ENCODE data around the gene NFAT5.
"Not testable (repeated sequence)": the region's sequence is repeated elsewhere in the genome, so short reads cannot be mapped to it uniquely, and the experiment has no call there.

NFAT5 gene

DNA sequence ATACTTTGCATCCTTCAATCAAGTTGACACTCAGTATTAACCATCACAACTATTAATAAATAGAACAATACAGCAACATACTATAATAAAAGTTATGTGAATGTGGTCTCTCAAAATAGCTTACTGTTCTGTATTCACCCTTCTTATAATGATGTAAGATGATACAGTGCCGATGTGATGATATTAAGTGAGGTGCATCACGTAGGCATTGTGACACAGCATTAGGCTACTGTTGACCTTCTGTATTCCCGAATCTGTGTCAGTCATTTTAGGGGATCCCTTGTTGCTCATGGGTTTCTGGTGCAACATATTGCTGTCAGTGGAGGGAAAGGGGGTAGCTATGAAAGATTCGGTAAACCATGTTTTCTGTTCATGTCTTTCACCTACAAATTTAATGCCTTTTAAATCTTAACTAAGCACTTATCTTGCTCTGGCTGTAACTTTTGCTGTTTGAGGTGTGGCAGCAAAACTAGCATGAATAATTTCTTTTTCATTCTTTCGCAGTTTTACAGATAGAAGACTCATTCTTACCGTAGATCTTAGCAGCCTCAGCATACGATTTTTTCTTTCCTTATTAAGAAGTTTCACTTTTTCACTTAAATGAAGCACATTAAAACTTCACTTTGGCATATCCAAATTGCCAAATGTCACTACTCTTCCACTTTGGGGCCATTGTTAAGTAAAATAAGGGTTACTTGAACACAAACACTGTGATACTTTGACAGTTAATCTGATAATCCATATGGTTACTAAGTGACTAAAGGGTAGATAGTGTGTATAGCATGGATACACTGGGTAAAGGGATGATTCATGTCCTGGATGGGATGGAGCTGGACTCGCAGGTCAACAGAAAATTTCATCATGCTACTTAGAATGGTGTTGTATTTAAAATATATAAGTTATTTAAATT, 29.6 kb downstream of the NFAT5 start:
- DNase-seq: no peak

DNA sequence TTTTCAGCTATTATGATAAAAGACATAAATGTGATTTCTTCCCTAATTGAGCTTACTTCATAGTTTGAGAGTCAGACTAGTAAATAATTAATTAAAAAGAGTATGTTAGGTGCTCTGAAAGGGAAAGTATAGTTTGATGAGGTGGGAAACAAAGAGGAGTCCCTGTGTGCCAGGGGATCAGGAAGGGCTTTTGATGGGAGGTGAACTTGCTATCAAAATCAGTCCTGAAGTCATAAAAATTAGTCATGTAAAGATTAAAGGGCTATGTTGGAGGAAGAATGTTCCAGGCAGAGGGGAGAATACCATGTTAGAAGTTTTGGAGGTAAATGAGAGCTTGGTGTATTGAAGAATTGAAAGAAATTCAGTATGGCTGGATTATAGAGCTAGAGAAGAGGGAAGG, 31.0 kb downstream of the NFAT5 start:
- no peak for DNase-seq

DNA sequence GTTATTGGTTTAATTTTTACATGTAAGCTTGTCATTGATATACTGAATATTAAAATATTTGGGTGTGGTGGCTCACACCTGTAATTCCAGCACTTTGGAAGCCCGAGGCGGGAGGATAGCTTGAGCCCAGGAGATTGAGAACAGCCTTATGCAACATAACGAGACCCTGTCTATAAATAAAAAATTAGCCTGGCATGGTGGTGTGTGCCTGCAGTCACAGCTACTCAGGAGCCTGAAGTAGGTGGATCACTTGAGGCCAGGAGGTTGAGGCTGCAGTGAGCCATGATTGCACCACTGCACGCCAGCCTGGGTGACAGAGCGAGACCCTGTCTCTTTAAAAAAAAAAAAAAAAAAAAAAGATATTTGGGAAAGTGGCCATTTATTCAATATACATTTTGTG, 32.3 kb downstream of the NFAT5 start:
- DNase-seq: no peak

DNA sequence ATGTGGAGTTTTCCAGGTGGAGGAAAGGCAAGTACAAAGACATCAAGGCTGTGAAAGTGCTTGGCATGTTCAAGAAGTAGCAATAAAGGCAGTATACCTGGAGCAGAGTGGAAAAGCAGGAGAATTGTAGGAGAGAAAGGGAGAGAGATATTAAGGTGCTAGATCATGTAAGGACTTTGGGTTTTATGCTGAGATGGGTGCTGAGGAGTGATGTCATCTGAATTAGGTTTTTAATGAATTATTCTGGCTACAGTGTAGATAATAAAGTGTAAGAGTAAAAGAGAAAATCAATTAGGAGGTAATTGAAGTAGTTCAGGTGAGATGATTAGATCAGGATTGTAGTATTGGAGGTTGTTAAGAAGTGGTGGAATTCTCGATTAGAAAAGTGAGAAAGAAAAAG, 34.0 kb downstream of the NFAT5 start:
- DNase-seq: no peak

DNA sequence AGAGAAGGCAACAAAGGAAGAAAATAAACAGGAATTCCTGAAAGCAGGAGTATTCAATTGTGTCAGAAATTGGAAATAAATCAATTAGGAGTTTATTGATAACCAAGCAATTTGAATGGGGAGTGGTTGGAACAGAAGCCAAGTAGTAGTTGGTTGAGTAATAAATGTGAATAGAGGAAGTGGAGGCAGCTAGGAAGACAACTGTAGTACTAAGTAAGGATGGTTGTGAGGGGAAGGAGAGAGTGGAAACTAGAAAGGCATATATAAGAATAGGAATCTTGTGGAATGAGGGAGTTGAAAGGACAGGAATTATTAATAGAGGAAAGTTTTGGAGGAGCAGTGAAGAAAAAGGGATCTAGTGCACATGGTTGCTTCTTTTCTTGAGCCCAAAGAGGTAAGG, 34.4 kb downstream of the NFAT5 start:
- DNase-seq: no peak

DNA sequence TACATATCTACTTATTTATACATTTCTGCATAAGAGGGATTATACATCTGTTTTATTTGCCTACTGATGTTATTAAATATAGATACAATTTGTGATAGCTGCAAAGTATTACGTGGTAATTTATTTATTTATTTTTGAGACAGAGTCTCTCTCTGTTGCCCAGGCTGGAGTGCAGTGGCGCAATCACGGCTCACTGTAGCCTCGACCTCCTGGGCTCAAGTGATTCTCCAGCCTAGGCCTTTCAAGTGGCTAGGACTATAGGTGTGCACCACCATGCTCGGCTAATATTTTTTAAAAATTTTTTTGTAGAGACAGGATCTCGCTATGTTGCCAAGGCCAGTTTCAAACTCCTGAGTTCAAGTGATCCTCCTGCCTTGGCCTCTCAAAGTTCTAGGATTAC, 35.5 kb downstream of the NFAT5 start:
- no peak for DNase-seq

DNA sequence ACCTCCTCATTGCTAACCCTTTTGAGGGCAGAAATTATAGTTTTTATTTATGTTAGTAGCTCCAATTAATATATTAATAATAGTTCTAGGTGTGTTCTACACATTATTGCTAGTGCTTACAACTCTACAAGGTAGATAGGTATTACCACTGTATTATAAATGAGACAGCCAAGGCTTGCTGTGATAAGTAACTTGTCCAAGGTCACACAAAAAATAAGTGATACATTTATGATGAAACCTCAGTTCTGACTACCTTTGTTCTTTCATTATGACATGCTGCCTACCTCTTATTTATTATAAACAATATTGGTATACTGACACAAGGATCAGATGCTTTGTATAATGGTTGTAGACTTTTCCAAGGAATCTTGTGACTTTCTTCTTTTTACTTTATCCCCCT, 41.2 kb downstream of the NFAT5 start:
- DNase-seq: no peak

DNA sequence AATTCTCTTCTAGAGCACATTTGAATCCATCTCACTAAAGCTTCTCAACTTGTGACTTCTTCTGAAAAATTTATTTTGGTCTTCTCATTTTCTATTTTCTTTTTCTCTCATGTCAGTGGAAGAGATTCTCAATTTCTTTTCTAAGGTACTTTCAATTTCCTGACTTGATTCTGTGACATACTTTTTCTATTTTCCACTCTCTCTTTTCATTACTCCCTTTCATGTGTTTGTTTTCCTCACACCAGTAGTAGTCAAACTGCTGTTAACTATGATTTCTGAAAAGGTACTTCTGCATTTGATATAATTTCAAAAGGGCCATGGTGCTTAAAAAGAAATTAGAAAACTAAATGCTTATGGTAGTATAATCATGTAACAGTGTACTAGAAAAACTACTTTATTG, 41.9 kb downstream of the NFAT5 start:
- no peak for DNase-seq

DNA sequence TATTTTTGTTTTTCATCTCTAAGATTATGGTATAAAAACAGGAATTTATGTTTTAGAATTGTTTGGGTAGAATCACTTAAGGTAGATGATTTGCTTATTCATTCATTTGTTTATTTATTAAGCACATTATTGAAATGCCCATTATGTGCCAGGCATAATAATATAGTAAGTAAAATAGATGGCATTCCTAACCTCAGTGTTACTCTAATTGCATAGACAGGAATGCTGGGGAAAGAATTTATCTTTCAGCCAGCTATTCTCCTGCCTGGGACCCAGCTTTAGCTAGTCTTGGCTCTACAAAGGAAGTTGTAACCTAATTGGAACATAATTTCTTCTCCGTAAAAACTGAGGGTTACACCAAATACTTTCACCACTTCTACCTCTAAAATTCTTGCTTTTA, 44.6 kb downstream of the NFAT5 start:
- DNase-seq: no peak

DNA sequence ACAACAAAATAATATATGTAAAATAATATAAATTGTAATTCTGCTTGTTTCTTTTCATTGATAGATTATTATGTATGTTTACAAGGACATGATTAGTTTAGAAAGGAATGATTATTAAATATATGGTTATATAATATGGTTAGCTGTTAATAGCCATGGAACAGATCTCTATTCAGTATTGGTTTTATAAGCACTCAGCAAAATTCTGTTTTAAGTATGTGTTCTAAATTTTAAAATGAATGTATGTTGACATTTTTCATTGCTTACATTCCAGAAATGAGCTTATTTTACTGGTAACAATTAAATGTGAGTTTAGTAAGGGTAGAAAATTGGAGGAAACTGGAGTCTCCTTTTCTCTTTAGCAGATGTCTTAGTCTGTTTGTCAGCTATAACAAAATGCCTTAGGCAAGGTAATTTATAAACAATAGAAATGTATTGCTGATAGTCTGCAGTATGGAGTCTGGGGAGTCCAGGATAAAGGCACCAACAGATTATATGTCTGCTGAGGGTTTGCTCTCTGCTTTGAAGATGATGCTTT, 45.4 kb downstream of the NFAT5 start:
- no peak for DNase-seq

DNA sequence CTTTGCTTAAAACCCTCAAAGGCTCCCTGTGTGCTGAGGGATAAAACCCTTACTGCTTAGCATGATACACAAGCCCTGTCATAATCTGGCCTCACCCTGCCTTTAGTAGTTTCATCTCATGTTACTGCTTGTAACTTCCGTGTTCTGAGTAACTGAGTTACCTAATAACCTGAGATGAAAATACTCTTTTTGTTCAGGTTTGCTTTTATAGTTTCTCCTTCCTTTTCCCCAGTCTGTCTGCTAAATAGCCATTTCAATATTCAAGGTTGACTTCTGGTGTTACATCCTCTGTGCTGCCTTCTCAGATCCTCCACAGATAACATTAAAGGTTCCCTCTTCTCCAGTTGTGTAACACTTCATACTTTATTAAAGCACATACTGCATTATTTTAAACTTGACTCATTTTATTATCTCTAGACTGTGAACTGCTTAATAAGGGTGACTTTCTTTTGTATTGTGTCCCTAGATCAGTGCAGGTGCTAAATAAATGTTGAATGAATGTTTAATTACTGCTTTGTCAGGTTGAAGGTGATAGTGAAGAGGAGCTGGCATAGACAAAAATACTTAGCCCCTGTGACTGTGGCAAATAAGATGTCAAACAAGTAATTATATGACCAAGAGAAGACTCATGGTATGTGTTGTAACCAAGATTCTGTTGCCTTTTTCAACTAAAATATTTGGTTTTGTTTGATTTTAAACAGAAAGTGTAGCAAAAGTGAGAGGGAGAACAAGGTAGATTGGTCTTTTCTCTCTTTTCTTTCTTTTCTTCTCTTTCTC, 47.8 kb downstream of the NFAT5 start:
- no peak for DNase-seq

DNA sequence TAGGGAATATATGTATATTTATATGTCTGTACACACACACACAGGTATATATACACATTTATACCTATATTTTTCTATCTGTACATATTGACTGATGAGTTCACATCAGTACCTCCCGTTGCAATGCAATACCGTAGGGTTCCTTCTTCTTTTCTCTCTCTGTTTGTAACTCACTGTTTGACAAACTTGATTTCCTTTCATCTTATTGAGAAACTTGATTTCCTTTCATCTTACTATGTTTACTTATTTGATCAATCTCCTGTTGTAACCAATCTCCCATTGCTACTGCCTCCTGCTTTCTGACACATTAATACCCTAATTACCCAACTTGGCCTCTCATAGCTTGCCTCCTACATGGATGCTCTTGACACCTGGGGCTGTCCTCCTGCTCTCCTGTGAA, 49.8 kb downstream of the NFAT5 start:
- DNase-seq: no peak

DNA sequence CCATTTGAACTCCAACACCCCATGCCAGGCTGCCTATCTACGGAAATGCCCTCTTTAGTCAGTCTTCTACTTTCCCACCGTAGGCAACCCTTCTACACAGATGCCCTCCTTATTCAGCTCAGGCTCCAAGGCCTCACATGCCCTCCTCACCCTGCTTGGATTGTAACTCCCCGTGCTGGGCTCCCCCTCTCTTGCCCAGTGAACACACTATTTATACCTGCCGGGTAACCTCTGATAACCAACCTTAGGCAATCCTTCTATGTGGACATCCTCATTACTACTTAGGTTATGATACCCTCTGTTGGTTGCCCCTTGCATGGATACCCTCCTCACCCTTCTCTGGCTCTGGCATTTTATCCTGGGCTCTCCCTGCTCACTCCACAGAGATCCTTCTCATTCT, 50.3 kb downstream of the NFAT5 start:
- no peak for DNase-seq

DNA sequence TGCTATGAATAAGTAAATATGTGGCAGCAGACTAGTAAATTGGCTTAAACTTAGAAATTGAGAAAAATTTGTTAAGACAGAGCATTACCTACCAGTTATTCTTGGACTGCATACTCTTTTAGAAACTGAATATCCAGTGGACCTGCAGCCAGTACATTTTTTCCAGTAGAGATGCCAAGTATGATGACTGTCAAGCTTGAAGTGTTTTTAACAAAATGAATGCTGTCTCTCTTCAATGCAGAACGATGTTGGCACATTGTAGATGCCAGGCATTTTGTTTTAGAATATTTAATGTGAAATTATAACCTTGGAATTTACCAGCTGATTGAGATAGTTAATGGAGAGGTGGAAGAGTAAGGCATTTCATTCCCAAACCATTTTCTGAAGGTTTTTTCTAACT, 52.5 kb downstream of the NFAT5 start:
- no peak for DNase-seq

DNA sequence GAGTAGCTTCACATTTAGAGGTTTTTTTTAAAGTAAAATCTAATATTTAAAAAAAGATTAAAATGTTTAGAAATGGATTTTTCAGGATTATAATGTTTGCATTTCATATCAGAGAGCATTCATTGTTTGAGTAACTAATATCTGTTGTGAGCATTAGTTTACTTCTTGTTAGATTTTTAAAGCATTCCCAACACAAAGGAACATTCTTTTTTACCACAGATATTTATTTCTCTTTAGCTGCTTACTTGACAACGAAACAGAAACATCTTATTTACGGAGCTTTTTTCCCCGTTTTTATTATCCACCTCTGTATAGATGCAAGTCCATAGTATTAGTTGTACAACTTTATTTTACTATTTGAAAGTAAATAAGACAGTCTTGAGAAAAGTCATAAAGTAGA, 53.0 kb downstream of the NFAT5 start:
- no peak for DNase-seq

DNA sequence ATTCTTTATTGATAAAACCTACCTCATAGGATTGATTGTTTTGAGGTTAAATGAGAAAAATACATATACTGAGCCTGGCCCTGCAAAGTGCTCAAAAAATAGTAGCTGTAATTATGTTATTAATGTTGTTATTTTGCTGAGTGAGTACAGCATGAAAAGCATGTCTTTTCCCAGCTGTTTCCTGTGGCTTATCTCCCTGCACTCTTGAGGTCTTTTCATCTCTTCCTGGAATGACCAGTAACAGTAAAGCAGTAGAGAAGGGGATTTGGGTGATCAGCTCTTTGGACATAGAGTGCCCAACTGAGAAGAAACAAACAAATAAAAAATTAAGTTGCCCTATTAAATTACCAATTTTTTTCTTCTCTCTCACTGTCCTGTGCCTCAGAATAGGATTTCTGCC, 53.7 kb downstream of the NFAT5 start:
- DNase-seq: no peak

DNA sequence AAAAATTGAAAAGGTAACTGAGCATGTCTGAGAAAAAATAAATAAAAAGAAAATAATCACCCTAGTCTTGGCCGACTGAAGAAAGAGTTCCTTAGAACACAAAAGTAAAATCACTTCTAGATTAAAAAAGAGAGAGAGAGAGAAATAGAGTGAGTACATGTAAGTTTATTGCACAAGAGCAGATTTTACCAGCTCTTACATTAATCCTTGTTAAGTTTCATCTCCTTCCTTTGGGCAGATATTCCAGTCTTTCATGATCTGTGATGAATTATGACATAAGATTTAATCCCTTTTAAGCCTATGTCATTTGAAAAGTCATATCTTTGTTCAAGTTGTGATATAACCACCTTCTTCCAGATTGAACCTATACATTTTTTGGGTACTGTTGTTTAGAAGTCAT, 54.8 kb downstream of the NFAT5 start:
- no peak for DNase-seq

DNA sequence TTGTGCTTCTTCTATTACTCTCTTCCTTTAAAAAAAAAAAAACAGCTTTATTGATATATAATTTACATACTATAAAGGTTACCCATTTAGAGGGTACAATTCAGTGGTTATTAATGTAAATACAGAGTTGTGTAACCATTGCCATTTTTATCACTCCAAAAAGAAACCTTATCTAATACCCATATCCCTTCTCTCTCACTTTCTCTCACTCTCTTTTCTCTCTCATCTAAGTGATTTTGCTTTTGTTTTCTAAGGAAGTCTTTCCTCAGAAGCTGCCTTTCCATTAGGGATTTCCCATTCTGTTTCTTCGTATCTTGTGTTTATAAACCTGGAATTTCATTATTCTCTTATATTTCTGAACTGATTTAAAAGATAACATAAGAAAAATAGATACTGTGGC, 55.5 kb downstream of the NFAT5 start:
- DNase-seq: no peak

DNA sequence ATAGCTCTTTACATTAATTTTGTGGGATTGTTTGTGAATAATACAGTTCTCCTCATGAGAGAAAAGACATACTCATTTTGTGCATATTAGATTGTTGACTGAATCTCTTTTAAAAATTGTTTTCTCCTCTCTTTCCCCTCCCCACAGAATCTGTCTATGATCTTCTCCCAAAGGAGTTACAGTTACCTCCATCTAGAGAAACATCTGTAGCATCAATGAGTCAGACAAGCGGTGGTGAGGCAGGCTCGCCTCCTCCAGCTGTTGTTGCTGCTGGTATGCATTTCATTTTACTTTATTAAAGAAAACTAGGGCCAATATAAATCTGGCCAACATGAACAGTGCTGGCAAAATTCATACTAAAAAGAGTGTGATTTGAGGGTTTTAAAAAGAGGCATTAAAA, 60.5 kb downstream of the NFAT5 start:
- no peak for DNase-seq

DNA sequence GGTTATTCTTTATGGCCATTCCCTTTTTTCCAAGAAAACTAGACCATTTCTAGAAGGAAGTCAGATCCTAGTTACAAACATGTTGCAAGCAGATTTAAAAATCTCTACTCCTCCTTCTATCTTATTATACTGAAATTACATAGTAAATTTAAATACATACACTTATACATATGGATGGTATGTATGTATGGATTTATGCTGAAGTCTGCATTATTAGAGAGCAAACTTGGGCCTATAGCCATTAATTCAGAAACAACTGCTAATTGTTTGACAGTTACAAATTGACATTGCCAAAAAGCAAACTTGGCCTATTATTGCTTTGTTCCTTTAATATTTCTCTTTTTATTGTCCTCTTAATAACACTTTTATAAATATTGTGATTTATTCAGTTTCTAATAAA, 67.1 kb downstream of the NFAT5 start:
- no peak for DNase-seq

DNA sequence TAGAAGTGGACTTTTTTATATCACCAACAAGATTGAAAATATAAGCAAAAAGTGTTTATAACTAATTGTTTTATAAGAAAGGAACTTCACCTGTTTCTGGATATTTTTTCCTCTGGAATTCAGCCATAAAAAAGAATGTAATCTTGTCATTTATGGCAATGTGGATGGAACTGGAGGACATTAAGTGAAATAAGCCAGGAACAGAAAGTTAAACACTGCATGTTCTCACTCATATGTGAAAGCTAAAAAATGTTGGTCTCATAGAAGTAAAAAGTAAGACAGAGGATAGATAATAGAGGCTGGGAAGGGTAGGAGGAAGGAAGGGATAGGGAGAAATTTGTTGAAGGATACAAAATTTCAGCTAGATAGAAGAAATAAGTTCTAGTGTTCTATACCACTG, 67.6 kb downstream of the NFAT5 start:
- DNase-seq: no peak

DNA sequence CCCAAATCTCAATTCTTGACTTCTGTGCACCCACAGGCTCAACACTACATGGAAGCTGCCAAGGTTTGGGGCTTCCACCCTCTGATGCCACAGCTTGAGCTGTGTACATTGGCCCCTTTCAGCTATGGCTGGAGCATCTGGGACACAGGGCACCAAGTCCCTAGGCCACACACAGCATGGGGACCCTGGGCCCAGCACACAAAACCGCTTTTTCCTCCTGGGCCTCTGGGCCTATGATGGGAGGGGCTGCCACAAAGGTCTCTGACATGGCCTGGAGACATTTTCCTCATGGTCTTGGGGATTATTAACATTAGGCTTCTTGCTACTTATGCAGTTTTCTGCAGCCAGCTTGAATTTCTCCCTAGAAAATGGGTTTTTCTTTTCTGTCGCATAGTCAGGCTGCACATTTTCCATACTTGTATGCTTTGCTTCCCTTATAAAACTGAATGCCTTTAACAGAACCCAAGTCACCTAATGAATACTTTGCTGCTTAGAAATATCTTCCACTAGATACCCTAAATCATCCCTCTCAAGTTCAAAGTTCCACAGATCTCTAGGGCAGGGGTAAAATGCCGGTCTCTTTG, 70.9 kb downstream of the NFAT5 start:
- not testable (repeated sequence) for DNase-seq

DNA sequence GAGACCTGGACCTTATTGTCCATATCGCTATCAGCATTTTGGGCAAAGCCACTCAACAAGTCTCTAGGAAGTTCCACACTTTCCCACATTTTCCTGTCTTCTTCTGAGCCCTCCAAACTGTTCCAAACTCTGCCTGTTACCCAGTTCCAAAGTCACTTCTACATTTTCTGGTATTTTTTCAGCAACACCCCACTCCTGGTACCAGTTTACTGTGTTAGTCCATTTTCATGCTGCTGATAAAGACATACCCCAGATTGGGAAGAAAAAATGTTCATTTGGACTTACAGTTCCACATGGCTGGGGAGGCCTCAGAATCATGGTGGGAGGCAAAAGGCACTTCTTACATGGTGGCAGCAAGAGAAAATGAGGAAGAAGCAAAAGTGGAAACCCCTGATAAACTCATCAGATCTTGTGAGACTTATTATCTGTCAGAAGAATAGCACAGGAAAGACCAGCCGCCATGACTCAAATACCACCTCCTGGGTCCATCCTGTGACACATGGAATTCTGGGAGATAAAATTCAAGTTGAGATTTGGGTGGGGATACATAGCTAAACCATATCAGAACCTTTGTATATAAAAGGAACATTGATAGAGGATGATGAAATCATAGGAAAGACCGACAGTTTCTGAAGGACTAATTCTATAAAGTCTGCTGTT, 71.6 kb downstream of the NFAT5 start:
- DNase-seq: not testable (repeated sequence)

Data from NCI-H1092 (cell line).